ENCODE measurements around the gene EXOC3L1. TPM values are rescaled to one million over a fixed set of nuclear protein-coding genes. Genes with fewer than 3 reads are reported as not detected.

EXOC3L1 gene
- not detected in 2 replicates for total RNA-seq

GRCh38 chr16:67190041-67190440, at the start of gene EXOC3L1:
TSS of gene EXOC3L1 (minus strand) at chr16:67190136. CDS start at chr16:67189676, 460 bp downstream.

GRCh38 chr16:67226804-67227566, 37.0 kb upstream of the EXOC3L1 start, which contains the start of gene TMEM208:
TSS of gene TMEM208 (plus strand) at chr16:67227130. CDS start at chr16:67227219, 89 bp downstream.

GRCh38 chr16:67199011-67199807, 9.3 kb upstream of the EXOC3L1 start, which contains the start of gene ELMO3:
TSS of gene ELMO3 (plus strand) at chr16:67199131. CDS start at chr16:67199327, 196 bp downstream.

GRCh38 chr16:67191995-67192681, 2.2 kb upstream of the EXOC3L1 start, which contains the start of gene E2F4:
TSS of gene E2F4 (plus strand) at chr16:67192155. CDS start at chr16:67192228, 73 bp downstream.

GRCh38 chr16:67183627-67184452, 6.1 kb downstream of the EXOC3L1 start, which contains the start of gene MATCAP1:
TSS of gene MATCAP1 (minus strand) at chr16:67183963. CDS start at chr16:67180610, 3,353 bp downstream.

GRCh38 chr16:67170168-67170948, 19.6 kb downstream of the EXOC3L1 start, which contains the start of gene NOL3:
TSS of gene NOL3 (plus strand) at chr16:67170538.

GRCh38 chr16:67164599-67165061, 25.3 kb downstream of the EXOC3L1 start, which contains the start of gene HSF4:
TSS of gene HSF4 (plus strand) at chr16:67164745. CDS start at chr16:67164812, 67 bp downstream.

GRCh38 chr16:67150833-67151396, 39.0 kb downstream of the EXOC3L1 start, which contains the start of gene B3GNT9:
TSS of gene B3GNT9 (minus strand) at chr16:67150998. CDS start at chr16:67150485, 513 bp downstream.

Other genes with a start within 250 kb of the EXOC3L1 start
- 1.4 TPM in 2 replicates for gene CES3, start 228.9 kb downstream of the EXOC3L1 start, total RNA-seq
- 1.4 and 2.0 TPM in 2 replicates for gene CES4A, start 201.5 kb downstream of the EXOC3L1 start, total RNA-seq
- 86.8 and 120 TPM in 2 replicates for gene CBFB, start 161.0 kb downstream of the EXOC3L1 start, total RNA-seq
- 16.1 and 30.3 TPM in 2 replicates for gene PHAF1, start 80.2 kb downstream of the EXOC3L1 start, total RNA-seq
- 9.6 and 11.5 TPM in 2 replicates for gene B3GNT9, start 39.1 kb downstream of the EXOC3L1 start, total RNA-seq
- gene TRADD, start 30.2 kb downstream of the EXOC3L1 start, total RNA-seq = 20.1 and 22.2 TPM in 2 replicates
- gene FBXL8, start 30.2 kb downstream of the EXOC3L1 start, total RNA-seq = 3.8 and 7.2 TPM in 2 replicates
- 2.4 and 8.4 TPM in 2 replicates for gene HSF4, start 25.4 kb downstream of the EXOC3L1 start, total RNA-seq
- 16.7 and 22.5 TPM in 2 replicates for gene NOL3, start 19.6 kb downstream of the EXOC3L1 start, total RNA-seq
- gene MATCAP1, start 6.2 kb downstream of the EXOC3L1 start, total RNA-seq = 3.8 and 8.4 TPM in 2 replicates
- gene E2F4, start 2.0 kb upstream of the EXOC3L1 start, total RNA-seq = 49.9 and 66.8 TPM in 2 replicates
- 21.9 and 25.2 TPM in 2 replicates for gene ELMO3, start 9.0 kb upstream of the EXOC3L1 start, total RNA-seq
- 21.4 and 40.7 TPM in 2 replicates for gene TMEM208, start 37.0 kb upstream of the EXOC3L1 start, total RNA-seq
- 2.7 and 5.8 TPM in 2 replicates for gene FHOD1, start 57.3 kb upstream of the EXOC3L1 start, total RNA-seq
- 0.34 and 0.43 TPM in 2 replicates for gene SLC9A5, start 58.8 kb upstream of the EXOC3L1 start, total RNA-seq
- 3.1 and 17.8 TPM in 2 replicates for gene PLEKHG4, start 89.4 kb upstream of the EXOC3L1 start, total RNA-seq
- not detected in 2 replicates for gene KCTD19, start 136.6 kb upstream of the EXOC3L1 start, total RNA-seq
- not detected in 2 replicates for gene LRRC36, start 136.7 kb upstream of the EXOC3L1 start, total RNA-seq
- under 0.01 and 0.14 TPM in 2 replicates for gene TPPP3, start 203.4 kb upstream of the EXOC3L1 start, total RNA-seq
- 1.4 and 5.3 TPM in 2 replicates for gene ZDHHC1, start 226.3 kb upstream of the EXOC3L1 start, total RNA-seq
- 1.4 and 4.6 TPM in 2 replicates for gene HSD11B2, start 241.0 kb upstream of the EXOC3L1 start, total RNA-seq